Mucosa of rectum (tissue), 2 donors: ENCODE results near the gene GUCY2F.

Experiments
- H3K27ac ChIP-seq, 2 donors: one replicate each; pipeline ENCODE4 v1.7.0; 2013; ENCODE audit warnings: inconsistent platforms in 2 of 2, low read depth in 2 of 2, low read length in 2 of 2
- H3K27me3 ChIP-seq, 2 donors: one replicate each; pipeline ENCODE4 v1.7.0; 2013; ENCODE audit warnings: low read length in 2 of 2; ENCODE audit not compliant: control insufficient read depth in 2 of 2, insufficient read depth in 2 of 2
- H3K36me3 ChIP-seq, 2 donors: one replicate each; pipeline ENCODE4 v1.7.0; 2013; ENCODE audit warnings: low read length in 2 of 2; ENCODE audit not compliant: control insufficient read depth in 2 of 2, insufficient read depth in 2 of 2
- H3K4me1 ChIP-seq, 2 donors: one replicate each; pipeline ENCODE4 v1.7.0; 2013; ENCODE audit warnings: low read length in 2 of 2, mild to moderate bottlenecking in 1 of 2; ENCODE audit not compliant: control insufficient read depth in 2 of 2, insufficient read depth in 2 of 2
- H3K4me3 ChIP-seq, 2 donors: one replicate each; pipeline ENCODE4 v1.7.0; 2013; ENCODE audit warnings: low read length in 2 of 2
- H3K9ac ChIP-seq, 2 donors: one replicate each; pipeline ENCODE4 v1.7.0; 2013; ENCODE audit warnings: low read length in 2 of 2, low read depth in 1 of 2, mild to moderate bottlenecking in 1 of 2
- H3K9me3 ChIP-seq, 2 donors: one replicate each; pipeline ENCODE4 v1.7.0; 2013; ENCODE audit warnings: low read length in 2 of 2; ENCODE audit not compliant: control insufficient read depth in 2 of 2
- donor health status: healthy.
- donor health status: Normal muscosa, but diverticular disease.

GUCY2F gene

GRCh38 chrX:109475174-109475891 is 6.6 kb downstream of the GUCY2F start:
- H3K9ac ChIP-seq = no peak overlapping the region
- H3K4me1 ChIP-seq = no peaks in the 10 kb centered on the region
- no peak overlapping the region for H3K27ac ChIP-seq
- no peaks in the 10 kb centered on the region for H3K9me3 ChIP-seq
- H3K27me3 ChIP-seq = peaks cover 7 to 14% of the 10 kb centered on the region in 2 donors
- H3K4me3 ChIP-seq = no peak overlapping the region
- no peaks in the 10 kb centered on the region for H3K36me3 ChIP-seq

- Histone ChIP-seq H3K27ac (no peak overlapping the region), H3K9me3 (no peaks in the 10 kb centered on the region), H3K4me1 (no peaks in the 10 kb centered on the region), H3K36me3 (no peaks in the 10 kb centered on the region), H3K4me3 (no peak overlapping the region), H3K27me3 (peaks cover 7 to 14% of the 10 kb centered on the region in 2 donors), H3K9ac (no peak overlapping the region)
Measured at GRCh38 chrX:109472939-109473735, 8.7 kb downstream of the GUCY2F start.

- Histone ChIP-seq H3K4me3 (no peak overlapping the region), H3K4me1 (no peaks in the 10 kb centered on the region), H3K27ac (no peak overlapping the region), H3K36me3 (no peaks in the 10 kb centered on the region), H3K9ac (no peak overlapping the region), H3K27me3 (no peaks in the 10 kb centered on the region), H3K9me3 (no peaks in the 10 kb centered on the region)
Measured at GRCh38 chrX:109464231-109464630, 17.7 kb downstream of the GUCY2F start.

GRCh38 chrX:109463784-109464183 is 18.1 kb downstream of the GUCY2F start:
- Histone ChIP-seq H3K9me3 (no peaks in the 10 kb centered on the region), H3K4me1 (no peaks in the 10 kb centered on the region), H3K36me3 (no peaks in the 10 kb centered on the region), H3K4me3 (no peak overlapping the region), H3K27me3 (no peaks in the 10 kb centered on the region), H3K9ac (no peak overlapping the region), H3K27ac (no peak overlapping the region)

GRCh38 chrX:109448282-109448938 is 33.5 kb downstream of the GUCY2F start:
- H3K4me3 ChIP-seq = no peak overlapping the region

GRCh38 chrX:109441266-109441665 is 40.6 kb downstream of the GUCY2F start:
- no peak overlapping the region for H3K4me3 ChIP-seq
- no peaks in the 10 kb centered on the region for H3K4me1 ChIP-seq
- no peaks in the 10 kb centered on the region for H3K9me3 ChIP-seq

More at GRCh38 chrX:109448282-109448938, 33.5 kb downstream of the GUCY2F start:
- Histone ChIP-seq H3K36me3 (no peaks in the 10 kb centered on the region), H3K9me3 (no peaks in the 10 kb centered on the region), H3K27ac (no peak overlapping the region), H3K9ac (no peak overlapping the region), H3K4me1 (no peaks in the 10 kb centered on the region), H3K27me3 (no peaks in the 10 kb centered on the region)

GRCh38 chrX:109440475-109440874 is 41.4 kb downstream of the GUCY2F start:
- Histone ChIP-seq H3K9ac (no peak overlapping the region), H3K4me3 (no peak overlapping the region), H3K4me1 (no peaks in the 10 kb centered on the region), H3K36me3 (no peaks in the 10 kb centered on the region), H3K9me3 (no peaks in the 10 kb centered on the region), H3K27me3 (no peaks in the 10 kb centered on the region), H3K27ac (no peak overlapping the region)

More at GRCh38 chrX:109441266-109441665, 40.6 kb downstream of the GUCY2F start:
- Histone ChIP-seq H3K36me3 (no peaks in the 10 kb centered on the region), H3K27me3 (no peaks in the 10 kb centered on the region), H3K27ac (no peak overlapping the region), H3K9ac (no peak overlapping the region)

- no peaks in the 10 kb centered on the region for H3K36me3 ChIP-seq
Measured at GRCh38 chrX:109409181-109409580, 72.7 kb downstream of the GUCY2F start.

GRCh38 chrX:109403922-109404321 is 78.0 kb downstream of the GUCY2F start:
- no peak overlapping the region for H3K9ac ChIP-seq
- H3K9me3 ChIP-seq = no peaks in the 10 kb centered on the region
- no peaks in the 10 kb centered on the region for H3K27me3 ChIP-seq
- H3K4me1 ChIP-seq = no peaks in the 10 kb centered on the region
- H3K4me3 ChIP-seq = no peak overlapping the region
- H3K27ac ChIP-seq = no peak overlapping the region
- no peaks in the 10 kb centered on the region for H3K36me3 ChIP-seq

More at GRCh38 chrX:109409181-109409580, 72.7 kb downstream of the GUCY2F start:
- H3K27ac ChIP-seq = no peak overlapping the region
- H3K27me3 ChIP-seq = no peaks in the 10 kb centered on the region
- H3K4me3 ChIP-seq = no peak overlapping the region
- no peak overlapping the region for H3K9ac ChIP-seq
- H3K9me3 ChIP-seq = no peaks in the 10 kb centered on the region
- no peaks in the 10 kb centered on the region for H3K4me1 ChIP-seq

GRCh38 chrX:109399831-109400230 is 82.1 kb downstream of the GUCY2F start:
- Histone ChIP-seq H3K27me3 (peaks cover 0 to 6% of the 10 kb centered on the region in 2 donors), H3K4me3 (no peak overlapping the region), H3K36me3 (no peaks in the 10 kb centered on the region), H3K27ac (no peak overlapping the region), H3K4me1 (no peaks in the 10 kb centered on the region), H3K9me3 (no peaks in the 10 kb centered on the region), H3K9ac (no peak overlapping the region)
